Measurements from ENCODE around the gene FBN3.

- TF ChIP-seq FOXM1 (IDR thresholded peaks at IDR 0.05; ENCODE audit: borderline replicate concordance) (no peak), BHLHE40 (IDR thresholded peaks at IDR 0.05; ENCODE audit: borderline replicate concordance) (no peak), PKNOX1 (IDR thresholded peaks at IDR 0.05) (no peak), FOXA1 (IDR thresholded peaks at IDR 0.05) (no peak), L3MBTL2 (conservative IDR thresholded peaks at IDR 0.05) (no peak), ELF4 (IDR thresholded peaks at IDR 0.05) (no peak), SUZ12 (IDR thresholded peaks at IDR 0.05) (no peak), NFRKB (IDR thresholded peaks at IDR 0.05) (no peak), SP1 (IDR thresholded peaks at IDR 0.05) (no peak), ZNF384 (IDR thresholded peaks at IDR 0.05) (no peak)
These were observed 14.4 kb upstream of the FBN3 start for GRCh38 chr19:8163759-8164158.
